NCI-H2227 (cell line): Measurements from ENCODE around the gene NEDD8.

Experiments used
- DNase-seq: peaks from one replicate; lab custom pipeline; 2025; ENCODE audit not compliant: unreplicated experiment; lab: John Stamatoyannopoulos, UW

Gene NEDD8

GRCh38 chr14:24198814-24199524 lies 33.2 kb downstream of the NEDD8 start:
- DNase-seq = no peak

DNA sequence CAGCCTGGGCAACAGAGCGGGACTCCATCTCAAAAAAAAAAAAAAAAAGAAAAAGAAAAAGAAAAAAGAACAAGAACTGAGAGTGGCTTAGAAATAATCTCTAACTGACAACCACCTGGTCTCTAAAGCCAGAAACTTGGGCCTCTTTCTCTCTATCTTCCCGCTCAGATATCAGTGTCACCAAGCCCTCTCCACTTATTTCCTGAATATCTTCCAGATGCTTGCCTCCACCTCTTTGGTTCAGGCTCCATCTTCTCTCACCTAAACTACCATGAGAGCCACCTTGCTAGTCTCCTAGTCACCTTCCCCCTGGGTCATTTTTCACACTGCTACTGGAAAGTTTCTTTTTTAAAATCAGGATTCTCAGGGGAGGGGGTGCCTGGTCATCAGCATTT lies 35.1 kb downstream of the NEDD8 start:
- DNase-seq = no peak

GRCh38 chr14:24196071-24197055 lies 35.8 kb downstream of the NEDD8 start:
- peak; percentile 56 for DNase-seq

DNA sequence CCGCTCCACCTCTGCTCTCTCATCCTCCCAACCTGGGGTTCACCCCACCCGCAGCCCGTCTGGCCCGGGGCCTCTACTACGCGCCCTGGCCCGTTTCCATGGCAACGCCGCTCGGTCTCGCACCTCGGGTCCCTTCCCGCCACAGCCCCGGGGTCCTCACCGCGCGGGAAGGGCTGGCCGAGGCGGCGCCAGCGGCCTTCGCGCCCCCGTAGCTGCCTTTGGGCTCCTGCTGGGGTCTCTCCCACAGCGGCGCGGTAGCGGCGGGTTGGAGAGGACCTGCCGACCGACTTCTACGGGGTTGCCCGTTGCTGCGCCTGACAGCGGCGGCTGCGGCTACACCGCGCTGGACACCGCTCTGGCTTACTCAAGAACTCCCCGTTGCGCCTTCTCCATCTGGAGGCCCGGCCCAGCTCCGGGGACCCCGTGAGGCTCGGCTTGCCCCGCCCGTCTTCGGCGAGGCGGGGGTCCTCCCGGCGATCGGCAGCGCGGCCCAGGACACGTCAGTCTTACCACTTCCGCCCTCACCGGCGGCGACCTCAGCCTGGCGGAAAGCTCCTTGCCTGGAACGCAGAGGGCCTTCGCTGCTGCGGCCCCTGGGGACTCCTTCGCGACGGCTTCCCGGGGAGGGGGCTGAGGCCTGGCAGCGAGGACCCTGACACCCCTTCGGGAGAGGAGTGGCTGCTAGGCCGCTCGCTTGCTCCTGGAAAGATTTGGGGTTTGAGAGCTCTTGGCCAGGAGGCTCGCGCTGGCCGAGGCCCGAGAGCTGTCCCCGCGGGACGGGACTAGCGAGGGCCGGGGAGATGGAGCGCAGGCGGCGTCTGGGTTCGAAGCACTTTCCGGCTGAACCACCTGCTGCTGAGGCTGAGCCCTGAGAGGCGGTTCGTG lies 36.7 kb downstream of the NEDD8 start, which contains the start of gene TM9SF1:
TSS of gene TM9SF1 (minus strand) at position 256 of the 885 bp plus-strand sequence. CDS start 422 bp downstream, outside the sequence.
- DNase-seq = peak; percentile 89

DNA sequence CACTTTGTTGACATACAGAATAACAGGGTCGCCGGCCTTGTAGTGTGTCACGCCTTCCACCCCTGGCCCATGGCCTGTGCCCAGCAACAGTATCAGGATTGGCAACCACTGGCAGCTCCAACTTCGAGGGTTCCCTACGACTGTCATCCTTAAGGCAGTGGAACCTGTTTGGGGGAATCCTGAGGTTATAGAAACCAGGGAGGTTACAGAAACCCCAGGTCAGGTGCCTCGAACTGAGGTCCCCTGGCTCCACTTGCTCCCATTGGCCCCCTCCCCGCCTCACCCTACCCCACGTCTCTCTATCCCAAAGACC lies 37.3 kb downstream of the NEDD8 start:
- no peak for DNase-seq

GRCh38 chr14:24194186-24194872 lies 37.8 kb downstream of the NEDD8 start:
- no peak for DNase-seq

GRCh38 chr14:24192933-24193332 lies 39.2 kb downstream of the NEDD8 start:
- no peak for DNase-seq

- no peak for DNase-seq
These were observed 41.8 kb downstream of the NEDD8 start for GRCh38 chr14:24190416-24190815.

DNA sequence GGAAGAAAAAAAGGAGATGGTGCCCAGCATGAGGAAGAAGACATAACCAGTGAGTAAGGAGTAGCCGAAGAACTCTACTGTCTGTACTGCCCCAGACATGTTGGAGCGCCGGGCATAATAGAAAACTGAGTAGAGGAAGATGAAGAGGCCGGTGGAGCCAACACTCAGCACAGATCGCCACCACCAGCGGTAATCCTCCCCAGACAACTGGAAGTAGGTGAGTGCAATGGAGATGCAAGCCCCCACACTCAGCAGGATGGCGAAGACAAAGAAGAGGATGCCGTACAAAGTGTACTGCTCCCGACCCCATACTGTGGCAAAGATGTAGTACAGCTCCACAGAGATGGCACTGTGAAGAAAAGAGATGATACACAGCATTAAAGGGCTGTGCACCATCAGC lies 42.7 kb downstream of the NEDD8 start:
- DNase-seq = no peak

GRCh38 chr14:24189059-24189375 lies 43.1 kb downstream of the NEDD8 start:
- no peak for DNase-seq

DNA sequence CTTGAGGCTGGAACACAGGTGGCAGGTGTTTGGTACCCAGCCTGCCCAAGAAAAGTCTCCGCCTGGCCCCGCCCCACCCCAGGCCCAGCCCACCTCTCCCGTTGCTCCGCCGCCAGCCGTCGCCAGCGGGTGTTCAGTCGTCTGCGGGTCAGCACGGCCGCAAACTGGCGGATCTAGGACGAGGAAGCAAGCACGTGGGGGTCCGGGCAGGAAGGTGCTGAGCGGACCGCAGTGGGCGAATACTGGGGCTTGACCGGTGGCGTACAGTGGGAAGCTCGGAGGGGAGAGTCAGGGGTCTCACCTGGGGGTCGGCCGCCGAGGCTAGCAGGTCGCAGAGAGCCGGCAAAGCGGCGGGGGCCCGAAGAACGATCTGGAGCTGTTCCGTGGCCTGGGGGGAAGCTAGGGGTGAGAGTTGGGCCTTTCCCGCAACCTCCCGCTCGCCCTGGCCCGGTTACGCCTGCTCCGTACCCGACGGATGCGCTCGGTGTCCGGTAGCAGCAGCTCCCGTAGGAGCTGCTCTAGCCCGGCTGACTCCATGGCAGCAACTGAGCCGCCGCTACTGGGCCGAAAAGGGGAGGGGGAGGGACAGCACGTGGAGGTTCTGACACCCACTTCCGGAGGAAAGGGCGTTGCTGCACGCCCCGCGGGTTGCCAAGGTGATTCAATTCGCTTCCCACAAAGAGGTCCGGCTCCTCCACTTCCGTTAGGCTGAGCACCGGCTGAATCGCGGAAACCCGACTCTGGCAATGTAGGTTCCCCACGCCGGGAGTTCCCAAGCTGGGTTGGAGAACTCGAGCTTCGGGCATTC lies 43.7 kb downstream of the NEDD8 start, which contains the start of gene IPO4:
TSS of gene IPO4 (minus strand) at position 566 of the 808 bp plus-strand sequence. CDS start at position 537, 29 bp downstream.
- DNase-seq = peak; percentile 97

- no peak for DNase-seq
These were observed 44.6 kb downstream of the NEDD8 start for GRCh38 chr14:24187539-24187915.

GRCh38 chr14:24186831-24187538 lies 45.2 kb downstream of the NEDD8 start:
- no peak for DNase-seq

DNA sequence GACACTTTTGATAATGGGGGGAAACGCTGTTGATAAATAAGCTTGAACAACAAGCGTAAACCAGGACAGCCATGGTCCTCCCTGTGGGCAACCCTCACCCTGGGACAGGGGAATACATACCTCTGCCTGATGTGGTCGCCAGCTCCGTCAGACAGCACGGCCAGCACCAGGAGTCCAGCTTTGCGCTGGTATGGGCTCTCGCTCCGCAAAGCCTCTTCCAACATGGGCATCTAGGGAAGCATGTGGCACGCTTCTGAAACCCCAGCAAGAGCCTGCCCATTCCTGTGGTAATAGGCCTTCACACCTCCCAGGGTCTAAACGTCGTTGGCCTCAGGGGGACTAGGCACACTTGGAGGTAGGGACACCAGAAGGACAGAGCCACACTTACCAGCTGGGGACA lies 46.4 kb downstream of the NEDD8 start:
- no peak for DNase-seq

DNA sequence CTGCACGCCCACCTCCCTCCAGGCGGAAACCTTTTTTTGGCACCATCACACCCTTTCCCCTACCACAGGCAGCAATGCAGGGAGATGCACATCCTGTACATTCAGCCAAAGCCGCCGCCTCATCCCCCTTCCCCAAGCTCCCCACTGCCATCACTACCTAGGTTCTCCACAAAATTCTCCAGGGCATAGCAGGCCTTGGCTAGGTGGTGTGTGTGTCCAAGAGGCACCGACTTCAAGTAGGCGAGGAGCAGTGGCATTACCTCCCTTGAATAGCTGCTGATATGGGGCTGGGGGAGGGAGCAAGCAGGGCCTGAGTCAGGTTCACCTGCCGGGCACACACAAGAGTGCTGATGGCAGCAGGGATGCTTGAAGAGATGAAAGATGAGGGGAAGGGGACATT lies 47.1 kb downstream of the NEDD8 start:
- no peak for DNase-seq

DNA sequence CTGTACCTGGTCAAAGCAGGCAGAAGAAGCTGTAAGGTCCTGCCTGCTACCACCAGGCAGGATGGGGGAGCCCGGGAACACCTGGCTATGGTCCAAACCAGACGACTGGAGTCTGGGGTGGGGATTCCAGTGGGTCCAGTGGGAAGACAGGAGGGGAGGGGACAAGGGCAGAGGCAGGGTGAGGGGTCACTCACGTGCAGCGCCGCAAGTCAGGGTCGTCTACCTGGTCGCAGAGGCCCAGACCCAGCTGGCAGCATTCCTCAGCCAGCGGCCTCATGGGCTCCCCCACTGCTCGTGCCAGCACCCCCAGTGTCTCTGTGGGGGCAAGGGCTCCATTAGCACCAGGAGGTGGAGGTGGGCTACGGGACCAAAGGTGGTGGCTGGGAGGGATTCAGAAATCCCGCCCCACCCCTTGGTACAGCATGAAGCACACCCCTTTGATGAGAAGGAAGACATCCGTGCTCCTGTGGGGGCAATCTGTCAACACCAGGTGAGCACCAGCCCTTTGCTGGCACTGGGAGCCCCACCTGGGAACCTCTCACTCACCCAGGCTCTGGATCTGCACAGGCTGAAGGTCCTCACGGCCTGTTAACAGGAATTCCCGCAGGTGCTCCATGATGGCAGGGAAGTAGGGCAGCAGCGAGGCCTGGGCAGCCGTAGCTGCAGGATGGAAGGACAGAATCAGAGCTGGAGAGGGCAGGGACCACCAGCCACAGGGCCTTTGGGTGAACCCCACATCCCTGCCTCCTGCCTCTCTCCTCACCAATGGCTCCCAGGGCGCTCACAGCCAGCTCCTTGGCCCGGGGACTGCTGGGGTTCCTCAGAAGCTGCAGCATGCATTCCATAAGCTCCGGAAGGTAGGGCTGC lies 47.8 kb downstream of the NEDD8 start:
- no peak for DNase-seq

DNA sequence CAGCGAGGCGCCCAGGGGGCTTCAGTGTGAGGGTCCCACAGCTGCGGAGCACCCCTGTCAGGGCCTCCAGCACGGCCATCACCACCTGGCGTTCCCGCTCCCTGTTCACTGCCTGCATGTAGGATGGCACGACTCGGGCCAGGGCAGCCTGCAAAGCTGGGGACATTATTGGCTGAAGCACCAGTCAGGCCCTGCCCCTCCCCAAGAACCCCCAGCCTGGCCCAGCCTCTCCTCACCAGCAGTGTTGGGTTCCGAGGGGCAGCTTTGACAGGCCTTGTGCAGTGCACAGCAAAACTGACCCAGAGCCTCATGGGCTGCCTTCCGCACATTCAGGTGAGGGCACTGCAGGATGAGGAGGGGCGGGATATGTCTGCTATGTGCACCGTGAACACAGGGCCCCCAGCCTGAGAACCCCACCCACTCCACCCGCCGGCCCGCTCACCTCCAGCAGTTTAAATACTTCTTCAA lies 49.1 kb downstream of the NEDD8 start:
- DNase-seq = no peak
